IMR-90 (cell line): Measurements from ENCODE around the gene TBXAS1. TPM values are rescaled to one million over a fixed set of nuclear protein-coding genes. Genes with fewer than 3 reads are reported as not detected.

ENCODE experiments used
- ATAC-seq: fragments of 200-7000 bp; cut with Tn5 transposase; 2 replicates; pipeline ENCODE4 v1.9.1; 2020; ENCODE audit warnings: low read depth, mild to moderate bottlenecking, moderate library complexity
- BruUV-seq: library from RNA; stranded (reverse); fragments of 400-500 nt; replicated peaks from 2 replicates; lab custom pipeline; 2021; lab: Mats Ljungman, UMichigan
- CTCF ChIA-PET: fragments of 300-600 bp; formaldehyde crosslinking; extraction: SDS; loops from one replicate; lab custom pipeline; 2021; ENCODE audit warnings: antibody characterized with exemption; lab: Yijun Ruan, JAX
- POLR2A ChIA-PET: fragments of 300-600 bp; sonication (Branson Sonifier 250); formaldehyde crosslinking; loops from one replicate; lab custom pipeline; 2022; ENCODE audit warnings: antibody characterized with exemption; ENCODE audit not compliant: unreplicated experiment; lab: Charles Lee
- DNase-seq: peaks from one replicate; pipeline ENCODE4 v3.0.0; 2013
- H2AFZ ChIP-seq: replicated peaks from 2 replicates; pipeline ENCODE3; 2013; ENCODE audit warnings: low read length, mild to moderate bottlenecking; ENCODE audit not compliant: poor library complexity
- H2AK5ac ChIP-seq: 2 replicates; pipeline ENCODE4 v1.6.1; 2013; ENCODE audit warnings: low read depth, low read length, inconsistent platforms
- H2AK9ac ChIP-seq: replicated peaks from 2 replicates; pipeline ENCODE3; 2013; ENCODE audit warnings: mild to moderate bottlenecking, low read depth, low read length, moderate library complexity; ENCODE audit not compliant: poor library complexity
- H2BK120ac ChIP-seq: 2 replicates; pipeline ENCODE4 v1.6.1; 2013; ENCODE audit warnings: low read depth, low read length, inconsistent platforms
- H2BK15ac ChIP-seq: 3 replicates; pipeline ENCODE4 v1.6.1; 2013; ENCODE audit warnings: low read depth, low read length, inconsistent platforms
- H2BK20ac ChIP-seq: 2 replicates; pipeline ENCODE4 v1.6.1; 2013; ENCODE audit warnings: low read depth, mild to moderate bottlenecking, inconsistent platforms, low read length, moderate library complexity
- H2BK5ac ChIP-seq: 2 replicates; pipeline ENCODE4 v1.6.1; 2013; ENCODE audit warnings: mild to moderate bottlenecking, low read depth, low read length, inconsistent platforms; ENCODE audit not compliant: poor library complexity, severe bottlenecking
- H3K14ac ChIP-seq: replicated peaks from 2 replicates; pipeline ENCODE4 v1.6.1; 2013; ENCODE audit warnings: low read depth, low read length, inconsistent platforms
- H3K18ac ChIP-seq: 2 replicates; pipeline ENCODE4 v1.6.1; 2013; ENCODE audit warnings: low read depth, low read length, control low read depth
- H3K23ac ChIP-seq: 2 replicates; pipeline ENCODE4 v1.6.1; 2013; ENCODE audit warnings: low read depth, low read length, inconsistent platforms
- H3K27ac ChIP-seq: 2 replicates; pipeline ENCODE4 v1.5.1; 2013; ENCODE audit warnings: mild to moderate bottlenecking, control low read depth, low read length; ENCODE audit not compliant: insufficient read depth
- H3K27me3 ChIP-seq: 2 replicates; pipeline ENCODE4 v1.6.1; 2013; ENCODE audit warnings: low read length; ENCODE audit not compliant: control insufficient read depth, insufficient read depth
- H3K36me3 ChIP-seq: 2 replicates; pipeline ENCODE4 v1.6.1; 2013; ENCODE audit warnings: low read length, mixed read lengths; ENCODE audit not compliant: control insufficient read depth, insufficient read depth
- H3K4ac ChIP-seq: 2 replicates; pipeline ENCODE4 v1.6.1; 2013; ENCODE audit warnings: low read depth, low read length, inconsistent platforms
- H3K4me1 ChIP-seq: 2 replicates; pipeline ENCODE4 v1.6.1; 2013; ENCODE audit warnings: low read length, mixed read lengths; ENCODE audit not compliant: control insufficient read depth, insufficient read depth
- H3K4me2 ChIP-seq: 2 replicates; pipeline ENCODE4 v1.6.1; 2013; ENCODE audit warnings: low read depth, mild to moderate bottlenecking, control low read depth, low read length, moderate library complexity
- H3K4me3 ChIP-seq: 2 replicates; pipeline ENCODE4 v1.5.1; 2013; ENCODE audit warnings: low read depth, mild to moderate bottlenecking, control low read depth, low read length, moderate library complexity; ENCODE audit not compliant: insufficient read depth
- H3K56ac ChIP-seq: 2 replicates; pipeline ENCODE4 v1.6.1; 2013; ENCODE audit warnings: low read length, inconsistent platforms; ENCODE audit not compliant: insufficient read depth; ENCODE audit errors: extremely low read depth
- H3K79me1 ChIP-seq, 2 experiments: 2 replicates each; pipeline ENCODE4 v1.6.1; 2013; ENCODE audit warnings: low read length in 2 of 2, inconsistent platforms in 1 of 2, low read depth in 1 of 2
- H3K9ac ChIP-seq: 2 replicates; pipeline ENCODE4 v1.6.1; 2013; ENCODE audit warnings: low read depth, low read length, control low read depth
- H3K9me1 ChIP-seq: 2 replicates; pipeline ENCODE4 v1.6.1; 2013; ENCODE audit warnings: low read length, inconsistent platforms; ENCODE audit not compliant: insufficient read depth
- H3K9me3 ChIP-seq: 2 replicates; pipeline ENCODE4 v1.6.1; 2013; ENCODE audit warnings: low read length; ENCODE audit not compliant: control insufficient read depth, insufficient read depth
- H4K20me1 ChIP-seq: 2 replicates; pipeline ENCODE4 v1.6.1; 2013; ENCODE audit warnings: low read length, inconsistent platforms; ENCODE audit not compliant: insufficient read depth
- H4K5ac ChIP-seq: 2 replicates; pipeline ENCODE4 v1.6.1; 2013; ENCODE audit warnings: mild to moderate bottlenecking, low read depth, low read length, control low read depth
- H4K8ac ChIP-seq, 2 experiments: 2 replicates each; pipeline ENCODE4 v1.6.1; 2013; ENCODE audit warnings: low read depth in 2 of 2, low read length in 2 of 2, control low read depth in 1 of 2, inconsistent platforms in 1 of 2
- H4K91ac ChIP-seq: 2 replicates; pipeline ENCODE4 v1.6.1; 2013; ENCODE audit warnings: low read depth, low read length, inconsistent platforms; ENCODE audit not compliant: insufficient read depth
- BHLHE40 ChIP-seq: fragments of 150-350 bp; IDR thresholded peaks from 2 replicates; pipeline ENCODE4 v1.6.1; 2016; ENCODE audit warnings: mild to moderate bottlenecking, low read depth, low read length
- CEBPB ChIP-seq: IDR thresholded peaks from 2 replicates; pipeline ENCODE4 v1.6.1; 2012; ENCODE audit warnings: low read depth, low read length, improper control_type of control experiment
- MAFK ChIP-seq: IDR thresholded peaks from 2 replicates; pipeline ENCODE4 v1.6.1; 2012; ENCODE audit warnings: low read depth, low read length, improper control_type of control experiment
- MAZ ChIP-seq: IDR thresholded peaks from 2 replicates; pipeline ENCODE4 v1.6.1; 2012; ENCODE audit warnings: low read depth, mild to moderate bottlenecking, low read length, improper control_type of control experiment, moderate library complexity, borderline replicate concordance
- MXI1 ChIP-seq: IDR thresholded peaks from 2 replicates; pipeline ENCODE4 v1.6.1; 2012; ENCODE audit warnings: low read depth, mild to moderate bottlenecking, low read length, moderate library complexity, borderline replicate concordance
- NFE2L2 ChIP-seq: fragments of 150-350 bp; IDR thresholded peaks from 2 replicates; pipeline ENCODE4 v1.6.1; 2016; ENCODE audit warnings: low read depth, mild to moderate bottlenecking, low read length
- RCOR1 ChIP-seq: IDR thresholded peaks from 2 replicates; pipeline ENCODE4 v1.6.1; 2012; ENCODE audit warnings: mild to moderate bottlenecking, low read length, improper control_type of control experiment; ENCODE audit not compliant: insufficient replicate concordance
- RFX5 ChIP-seq: IDR thresholded peaks from 2 replicates; pipeline ENCODE4 v1.8.0; 2012; ENCODE audit warnings: low read depth, mild to moderate bottlenecking, low read length, moderate library complexity
- SMC3 ChIP-seq: fragments of 150-350 bp; IDR thresholded peaks from 2 replicates; pipeline ENCODE4 v1.6.1; 2016; ENCODE audit warnings: low read depth, mild to moderate bottlenecking, antibody characterized with exemption, low read length, moderate library complexity
- whole genome bisulfite sequencing, 2 experiments: methylation state at CpG; one replicate each; pipeline versions ENCODE4 v1.1.5 to v1.1.7; 2013; ENCODE audit warnings: missing lambda C conversion rate in 2 of 2; ENCODE audit not compliant: insufficient read length in 1 of 2; ENCODE audit errors: extremely low coverage in 2 of 2; 5-methylcytosine and 5-hydroxymethylcytosine counted together
- dilution Hi-C: fragments of 300-500 bp; cut with HindIII; formaldehyde crosslinking; loops from one replicate; pipeline ENCODE4 v1.14.3; 2018; ENCODE audit warnings: low sequenced_read_pairs; ENCODE audit not compliant: unreplicated experiment
- in situ Hi-C: fragments of 300-500 bp; cut with MboI; formaldehyde crosslinking; loops from 3 replicates; pipeline ENCODE4 v1.14.3; 2019; ENCODE audit warnings: low sequenced_read_pairs, inconsistent platforms, mixed read lengths
- intact Hi-C: fragments of 100-400 bp; cut with micrococcal nuclease; formaldehyde crosslinking; loops from 2 replicates; pipeline ENCODE4 v1.10.0; 2022
- polyA plus RNA-seq, 3 experiments: library from polyadenylated mRNA; depleted of rRNA; stranded (reverse); fragments of >200 nt; gene quantifications; 2 replicates each; pipeline ENCODE4 v1.2.3, GENCODE V29; 2012; ENCODE audit warnings: low replicate concordance in 1 of 3
- total RNA-seq: library from RNA; depleted of rRNA; stranded (reverse); fragments of >200 nt; gene quantifications from 2 replicates; pipeline ENCODE4 v1.2.3, GENCODE V29; 2012
- TF ChIP-seq, protein P1 (sequence below): fragments of 150-350 bp; IDR thresholded peaks from 2 replicates; pipeline ENCODE4 v1.6.1; 2016; ENCODE audit warnings: low read depth, mild to moderate bottlenecking, low read length, moderate library complexity, borderline replicate concordance
- TF ChIP-seq, protein P2 (sequence below): conservative IDR thresholded peaks from 2 replicates; pipeline ENCODE4 v1.5.1; 2012; ENCODE audit warnings: mild to moderate bottlenecking, low read depth, low read length, improper control_type of control experiment
- TF ChIP-seq, protein P3 (sequence below): fragments of 150-350 bp; IDR thresholded peaks from 2 replicates; pipeline ENCODE4 v1.6.1; 2017; ENCODE audit warnings: mild to moderate bottlenecking, antibody characterized with exemption, low read length, low read depth

TBXAS1 gene
- total and polyA plus RNA-seq, 2 of the 4 experiments (the other 2 are of a cell fraction), result 5.9 to 10.8 TPM

DNA sequence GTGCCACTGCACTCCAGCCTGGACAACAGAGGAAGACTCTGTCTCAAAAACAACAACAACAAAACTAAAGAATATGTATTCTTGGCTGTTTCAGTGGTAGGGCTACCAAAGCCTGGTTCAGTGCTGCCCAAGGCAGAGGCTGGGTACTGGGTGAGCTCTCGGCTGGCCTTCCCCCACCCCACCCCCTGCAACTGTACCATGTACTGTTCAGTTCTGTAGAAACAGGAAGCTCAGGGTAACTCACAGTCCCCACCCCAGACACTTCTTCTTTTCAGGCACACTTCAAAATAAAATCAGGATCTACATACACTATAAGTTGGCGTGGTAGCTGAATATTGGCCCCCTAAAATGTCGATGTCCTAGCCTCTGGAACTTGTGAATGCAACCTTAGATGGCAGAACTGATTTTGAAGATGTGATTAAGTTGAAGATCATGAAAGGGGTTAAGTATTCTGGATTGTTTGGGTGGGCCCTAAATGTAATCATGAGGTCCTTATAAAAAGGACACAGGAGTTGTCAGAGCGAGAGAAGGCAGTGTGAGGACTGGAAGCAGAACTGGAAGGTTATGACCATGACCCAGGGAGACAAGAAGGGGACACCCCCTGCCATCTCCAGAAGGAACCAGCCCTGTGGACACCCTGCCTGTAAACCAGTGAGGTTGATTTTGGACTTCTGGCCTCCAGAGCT lies 31.2 kb downstream of the TBXAS1 start:
- no peak overlapping the region for H3K9ac ChIP-seq
- H4K5ac ChIP-seq, result no peak overlapping the region
- in situ Hi-C loops (no loop called here), dilution Hi-C loops (no loop called here), intact Hi-C loops (no loop called here)
- no peak overlapping the region for H3K4me2 ChIP-seq
- no peaks in the 10 kb centered on the region for H4K20me1 ChIP-seq
- no peak overlapping the region for H4K8ac ChIP-seq
- H3K18ac ChIP-seq, result no peak overlapping the region; the same call in 1 of the 2 replicates
- H3K27ac ChIP-seq, result no peak overlapping the region
- BruUV-seq, result no TSS peak
- ATAC-seq (no peak), DNase-seq (no peak)
- TF ChIP-seq, protein P1, sequence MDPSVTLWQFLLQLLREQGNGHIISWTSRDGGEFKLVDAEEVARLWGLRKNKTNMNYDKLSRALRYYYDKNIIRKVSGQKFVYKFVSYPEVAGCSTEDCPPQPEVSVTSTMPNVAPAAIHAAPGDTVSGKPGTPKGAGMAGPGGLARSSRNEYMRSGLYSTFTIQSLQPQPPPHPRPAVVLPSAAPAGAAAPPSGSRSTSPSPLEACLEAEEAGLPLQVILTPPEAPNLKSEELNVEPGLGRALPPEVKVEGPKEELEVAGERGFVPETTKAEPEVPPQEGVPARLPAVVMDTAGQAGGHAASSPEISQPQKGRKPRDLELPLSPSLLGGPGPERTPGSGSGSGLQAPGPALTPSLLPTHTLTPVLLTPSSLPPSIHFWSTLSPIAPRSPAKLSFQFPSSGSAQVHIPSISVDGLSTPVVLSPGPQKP, result no peak
- TF ChIP-seq NFE2L2 (no peak), SMC3 (no peak), MAZ (no peak), MAFK (no peak), RCOR1 (no peak), BHLHE40 (no peak), RFX5 (no peak), MXI1 (no peak), CEBPB (no peak)
- TF ChIP-seq, protein P2, sequence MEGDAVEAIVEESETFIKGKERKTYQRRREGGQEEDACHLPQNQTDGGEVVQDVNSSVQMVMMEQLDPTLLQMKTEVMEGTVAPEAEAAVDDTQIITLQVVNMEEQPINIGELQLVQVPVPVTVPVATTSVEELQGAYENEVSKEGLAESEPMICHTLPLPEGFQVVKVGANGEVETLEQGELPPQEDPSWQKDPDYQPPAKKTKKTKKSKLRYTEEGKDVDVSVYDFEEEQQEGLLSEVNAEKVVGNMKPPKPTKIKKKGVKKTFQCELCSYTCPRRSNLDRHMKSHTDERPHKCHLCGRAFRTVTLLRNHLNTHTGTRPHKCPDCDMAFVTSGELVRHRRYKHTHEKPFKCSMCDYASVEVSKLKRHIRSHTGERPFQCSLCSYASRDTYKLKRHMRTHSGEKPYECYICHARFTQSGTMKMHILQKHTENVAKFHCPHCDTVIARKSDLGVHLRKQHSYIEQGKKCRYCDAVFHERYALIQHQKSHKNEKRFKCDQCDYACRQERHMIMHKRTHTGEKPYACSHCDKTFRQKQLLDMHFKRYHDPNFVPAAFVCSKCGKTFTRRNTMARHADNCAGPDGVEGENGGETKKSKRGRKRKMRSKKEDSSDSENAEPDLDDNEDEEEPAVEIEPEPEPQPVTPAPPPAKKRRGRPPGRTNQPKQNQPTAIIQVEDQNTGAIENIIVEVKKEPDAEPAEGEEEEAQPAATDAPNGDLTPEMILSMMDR, result no peak
- TF ChIP-seq, protein P3, sequence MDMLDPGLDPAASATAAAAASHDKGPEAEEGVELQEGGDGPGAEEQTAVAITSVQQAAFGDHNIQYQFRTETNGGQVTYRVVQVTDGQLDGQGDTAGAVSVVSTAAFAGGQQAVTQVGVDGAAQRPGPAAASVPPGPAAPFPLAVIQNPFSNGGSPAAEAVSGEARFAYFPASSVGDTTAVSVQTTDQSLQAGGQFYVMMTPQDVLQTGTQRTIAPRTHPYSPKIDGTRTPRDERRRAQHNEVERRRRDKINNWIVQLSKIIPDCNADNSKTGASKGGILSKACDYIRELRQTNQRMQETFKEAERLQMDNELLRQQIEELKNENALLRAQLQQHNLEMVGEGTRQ, result no peak
- no peaks in the 10 kb centered on the region for H3K27me3 ChIP-seq
- no peak overlapping the region for H3K14ac ChIP-seq
- no peak overlapping the region for H2AK9ac ChIP-seq
- H3K4ac ChIP-seq, result peak overlapping the region; percentile 5; the same call in 1 of the 2 replicates
- H3K9me1 ChIP-seq, result no peaks in the 10 kb centered on the region
- no peak overlapping the region for H2BK5ac ChIP-seq
- no peak overlapping the region for H4K91ac ChIP-seq
- WGBS, 2 experiments, result 100% methylated on average over 1 of the region's 4 CpGs; no CpG with 5 or more reads in 1 of the 2 experiments
- 0 out of 2 replicates have a peak overlapping the region, but pooled peaks have one; percentile 34 for H2BK20ac ChIP-seq
- peak overlapping the region; percentile 26; the same call in 1 of the 2 replicates for H2AK5ac ChIP-seq
- peaks cover 2% of the 10 kb centered on the region; the same call in 1 of the 2 replicates for H3K4me1 ChIP-seq
- H3K36me3 ChIP-seq, result no peaks in the 10 kb centered on the region; the same call in none of the 2 replicates
- H3K56ac ChIP-seq, result no peak overlapping the region
- no peak overlapping the region for H3K23ac ChIP-seq
- no peak overlapping the region; the same call in 2 of the 3 replicates for H2BK15ac ChIP-seq
- no peaks in the 10 kb centered on the region for H3K79me1 ChIP-seq
- peaks cover 4% of the 10 kb centered on the region for H3K9me3 ChIP-seq
- ChIA-PET CTCF (no interaction called here), POLR2A (no interaction called here)
- no peak overlapping the region for H3K4me3 ChIP-seq
- no peak overlapping the region; the same call in 1 of the 2 replicates for H2BK120ac ChIP-seq
- no peak overlapping the region for H2AFZ ChIP-seq
